ENCODE data around the gene EVL. TPM values are rescaled to one million over a fixed set of nuclear protein-coding genes. Genes with fewer than 3 reads are reported as not detected.

The EVL gene
- total and polyA plus RNA-seq, 10 of the 15 experiments (the other 5 are each of a cell fraction or from before 2014, with no cell fraction given): 11.9 to 341 (median 89.8) TPM

DNA sequence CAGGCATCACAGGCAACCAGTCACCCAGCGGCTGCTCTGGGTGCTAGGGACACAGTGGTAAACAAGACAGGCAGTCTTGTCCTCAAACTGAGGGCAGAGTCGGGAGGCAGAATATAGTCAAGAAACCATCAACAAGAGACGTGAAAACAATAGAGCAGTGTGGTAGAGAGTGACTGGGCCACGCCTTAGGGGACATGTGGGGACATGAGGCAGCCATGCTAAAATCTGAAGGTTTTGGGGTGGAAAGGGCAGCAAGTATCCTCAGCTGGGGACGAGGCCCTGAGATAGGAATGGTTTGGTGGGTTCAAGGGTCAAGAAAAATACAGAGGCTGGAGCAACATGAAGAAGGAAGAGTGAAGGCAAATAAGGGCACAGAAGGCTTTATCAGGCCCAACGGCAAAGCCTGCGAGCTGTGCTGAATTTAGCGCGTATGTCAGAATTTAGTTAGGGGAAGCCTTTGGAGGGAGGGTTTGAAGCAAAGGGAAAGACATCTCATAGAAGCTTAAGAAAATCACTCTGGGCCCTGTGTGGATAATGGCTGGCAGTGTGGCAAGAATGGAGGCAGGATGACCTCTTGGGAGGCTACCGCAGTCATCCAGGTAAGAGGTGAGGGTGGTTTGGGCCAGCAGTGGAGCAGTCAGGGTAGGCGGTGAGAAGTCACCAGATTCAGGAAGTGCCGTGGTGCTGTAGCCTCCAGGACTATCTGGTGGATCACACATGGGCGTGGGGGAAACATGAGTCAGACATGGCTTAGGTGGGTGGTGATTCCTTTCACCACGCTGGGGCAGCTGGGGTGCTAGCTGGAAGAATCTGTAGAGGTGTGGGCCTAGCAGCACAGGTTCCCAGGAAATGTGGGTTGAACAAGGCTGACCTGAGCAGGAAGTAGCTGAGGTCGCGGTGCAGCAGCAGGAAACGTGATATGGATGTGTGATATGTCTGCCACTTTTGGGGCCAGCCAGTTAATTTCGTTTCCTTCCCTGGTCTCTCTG lies 3.0 kb downstream of the EVL start (continued):
- TF ChIP-seq, protein P1, sequence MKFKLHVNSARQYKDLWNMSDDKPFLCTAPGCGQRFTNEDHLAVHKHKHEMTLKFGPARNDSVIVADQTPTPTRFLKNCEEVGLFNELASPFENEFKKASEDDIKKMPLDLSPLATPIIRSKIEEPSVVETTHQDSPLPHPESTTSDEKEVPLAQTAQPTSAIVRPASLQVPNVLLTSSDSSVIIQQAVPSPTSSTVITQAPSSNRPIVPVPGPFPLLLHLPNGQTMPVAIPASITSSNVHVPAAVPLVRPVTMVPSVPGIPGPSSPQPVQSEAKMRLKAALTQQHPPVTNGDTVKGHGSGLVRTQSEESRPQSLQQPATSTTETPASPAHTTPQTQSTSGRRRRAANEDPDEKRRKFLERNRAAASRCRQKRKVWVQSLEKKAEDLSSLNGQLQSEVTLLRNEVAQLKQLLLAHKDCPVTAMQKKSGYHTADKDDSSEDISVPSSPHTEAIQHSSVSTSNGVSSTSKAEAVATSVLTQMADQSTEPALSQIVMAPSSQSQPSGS (IDR thresholded peaks at IDR 0.05; ENCODE audit: low read length): peak; percentile 64; the same call in 1 of the 2 replicates
- TF ChIP-seq ZBED1 (IDR thresholded peaks at IDR 0.05; ENCODE audit: borderline replicate concordance) (no peak), NFYA (IDR thresholded peaks at IDR 0.05; ENCODE audit: borderline replicate concordance, low read depth, low read length) (no peak), RFX5 (IDR thresholded peaks at IDR 0.05; ENCODE audit: low read depth, low read length) (no peak), IKZF2 (IDR thresholded peaks at IDR 0.05) (peak; percentile 96 to 97), YBX1 (IDR thresholded peaks at IDR 0.05) (no peak), IRF3 (IDR thresholded peaks at IDR 0.05) (no peak), ZZZ3 (IDR thresholded peaks at IDR 0.05; ENCODE audit: control insufficient read depth, insufficient read length, low read depth) (no peak), CHD1 (IDR thresholded peaks at IDR 0.05; ENCODE audit: low read depth, low read length) (no peak), EZH2 (IDR thresholded peaks at IDR 0.05; ENCODE audit: borderline replicate concordance, control insufficient read depth, low read depth, low read length) (no peak), POLR2AphosphoS2 (IDR thresholded peaks at IDR 0.05; ENCODE audit: low read depth, low read length) (peak; percentile 23), STAT3 (IDR thresholded peaks at IDR 0.05; ENCODE audit: low read depth, low read length) (no peak; the same call in 1 of the 2 replicates), MYC (IDR thresholded peaks at IDR 0.05; ENCODE audit: insufficient read depth, insufficient read length, insufficient replicate concordance, low read length, severe bottlenecking) (no peak), FOS (IDR thresholded peaks at IDR 0.05; ENCODE audit: borderline replicate concordance, extremely low read depth, insufficient read length) (no peak), HDGF (IDR thresholded peaks at IDR 0.05) (peak; percentile 89)
- TF ChIP-seq, protein P2, sequence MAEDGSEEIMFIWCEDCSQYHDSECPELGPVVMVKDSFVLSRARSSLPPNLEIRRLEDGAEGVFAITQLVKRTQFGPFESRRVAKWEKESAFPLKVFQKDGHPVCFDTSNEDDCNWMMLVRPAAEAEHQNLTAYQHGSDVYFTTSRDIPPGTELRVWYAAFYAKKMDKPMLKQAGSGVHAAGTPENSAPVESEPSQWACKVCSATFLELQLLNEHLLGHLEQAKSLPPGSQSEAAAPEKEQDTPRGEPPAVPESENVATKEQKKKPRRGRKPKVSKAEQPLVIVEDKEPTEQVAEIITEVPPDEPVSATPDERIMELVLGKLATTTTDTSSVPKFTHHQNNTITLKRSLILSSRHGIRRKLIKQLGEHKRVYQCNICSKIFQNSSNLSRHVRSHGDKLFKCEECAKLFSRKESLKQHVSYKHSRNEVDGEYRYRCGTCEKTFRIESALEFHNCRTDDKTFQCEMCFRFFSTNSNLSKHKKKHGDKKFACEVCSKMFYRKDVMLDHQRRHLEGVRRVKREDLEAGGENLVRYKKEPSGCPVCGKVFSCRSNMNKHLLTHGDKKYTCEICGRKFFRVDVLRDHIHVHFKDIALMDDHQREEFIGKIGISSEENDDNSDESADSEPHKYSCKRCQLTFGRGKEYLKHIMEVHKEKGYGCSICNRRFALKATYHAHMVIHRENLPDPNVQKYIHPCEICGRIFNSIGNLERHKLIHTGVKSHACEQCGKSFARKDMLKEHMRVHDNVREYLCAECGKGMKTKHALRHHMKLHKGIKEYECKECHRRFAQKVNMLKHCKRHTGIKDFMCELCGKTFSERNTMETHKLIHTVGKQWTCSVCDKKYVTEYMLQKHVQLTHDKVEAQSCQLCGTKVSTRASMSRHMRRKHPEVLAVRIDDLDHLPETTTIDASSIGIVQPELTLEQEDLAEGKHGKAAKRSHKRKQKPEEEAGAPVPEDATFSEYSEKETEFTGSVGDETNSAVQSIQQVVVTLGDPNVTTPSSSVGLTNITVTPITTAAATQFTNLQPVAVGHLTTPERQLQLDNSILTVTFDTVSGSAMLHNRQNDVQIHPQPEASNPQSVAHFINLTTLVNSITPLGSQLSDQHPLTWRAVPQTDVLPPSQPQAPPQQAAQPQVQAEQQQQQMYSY (CRISPR knock-in tag; IDR thresholded peaks at IDR 0.05): no peak
- TF ChIP-seq, protein P3, sequence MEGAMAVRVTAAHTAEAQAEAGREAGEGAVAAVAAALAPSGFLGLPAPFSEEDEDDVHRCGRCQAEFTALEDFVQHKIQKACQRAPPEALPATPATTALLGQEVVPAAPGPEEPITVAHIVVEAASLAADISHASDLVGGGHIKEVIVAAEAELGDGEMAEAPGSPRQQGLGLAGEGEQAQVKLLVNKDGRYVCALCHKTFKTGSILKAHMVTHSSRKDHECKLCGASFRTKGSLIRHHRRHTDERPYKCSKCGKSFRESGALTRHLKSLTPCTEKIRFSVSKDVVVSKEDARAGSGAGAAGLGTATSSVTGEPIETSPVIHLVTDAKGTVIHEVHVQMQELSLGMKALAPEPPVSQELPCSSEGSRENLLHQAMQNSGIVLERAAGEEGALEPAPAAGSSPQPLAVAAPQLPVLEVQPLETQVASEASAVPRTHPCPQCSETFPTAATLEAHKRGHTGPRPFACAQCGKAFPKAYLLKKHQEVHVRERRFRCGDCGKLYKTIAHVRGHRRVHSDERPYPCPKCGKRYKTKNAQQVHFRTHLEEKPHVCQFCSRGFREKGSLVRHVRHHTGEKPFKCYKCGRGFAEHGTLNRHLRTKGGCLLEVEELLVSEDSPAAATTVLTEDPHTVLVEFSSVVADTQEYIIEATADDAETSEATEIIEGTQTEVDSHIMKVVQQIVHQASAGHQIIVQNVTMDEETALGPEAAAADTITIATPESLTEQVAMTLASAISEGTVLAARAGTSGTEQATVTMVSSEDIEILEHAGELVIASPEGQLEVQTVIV (IDR thresholded peaks at IDR 0.05; ENCODE audit: borderline replicate concordance, partially characterized antibody): peak; percentile 72
- TF ChIP-seq, protein P4, sequence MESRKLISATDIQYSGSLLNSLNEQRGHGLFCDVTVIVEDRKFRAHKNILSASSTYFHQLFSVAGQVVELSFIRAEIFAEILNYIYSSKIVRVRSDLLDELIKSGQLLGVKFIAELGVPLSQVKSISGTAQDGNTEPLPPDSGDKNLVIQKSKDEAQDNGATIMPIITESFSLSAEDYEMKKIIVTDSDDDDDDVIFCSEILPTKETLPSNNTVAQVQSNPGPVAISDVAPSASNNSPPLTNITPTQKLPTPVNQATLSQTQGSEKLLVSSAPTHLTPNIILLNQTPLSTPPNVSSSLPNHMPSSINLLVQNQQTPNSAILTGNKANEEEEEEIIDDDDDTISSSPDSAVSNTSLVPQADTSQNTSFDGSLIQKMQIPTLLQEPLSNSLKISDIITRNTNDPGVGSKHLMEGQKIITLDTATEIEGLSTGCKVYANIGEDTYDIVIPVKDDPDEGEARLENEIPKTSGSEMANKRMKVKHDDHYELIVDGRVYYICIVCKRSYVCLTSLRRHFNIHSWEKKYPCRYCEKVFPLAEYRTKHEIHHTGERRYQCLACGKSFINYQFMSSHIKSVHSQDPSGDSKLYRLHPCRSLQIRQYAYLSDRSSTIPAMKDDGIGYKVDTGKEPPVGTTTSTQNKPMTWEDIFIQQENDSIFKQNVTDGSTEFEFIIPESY (IDR thresholded peaks at IDR 0.05): no peak

All from GM12878 (cell line).